WTC11 (cell line): ENCODE data around the gene NUDT3. TPM values are rescaled to one million over a fixed set of nuclear protein-coding genes. Genes with fewer than 3 reads are reported as not detected.

ENCODE experiments used
- ATAC-seq: fragments of 200-7000 bp; cut with Tn5 transposase; 2 replicates; pipeline ENCODE4 v1.10.0; 2021; ENCODE audit warnings: mild to moderate bottlenecking, moderate library complexity
- CTCF ChIA-PET: fragments of 300-600 bp; sonication (Branson Sonifier 250); formaldehyde crosslinking; loops from one replicate; lab custom pipeline; 2021; ENCODE audit warnings: antibody characterized with exemption; lab: Charles Lee
- POLR2A ChIA-PET: fragments of 350-600 bp; sonication (Branson Sonifier 250); formaldehyde crosslinking; loops from one replicate; lab custom pipeline; 2021; ENCODE audit warnings: antibody characterized with exemption; lab: Charles Lee
- DNase-seq: peaks from one replicate; pipeline ENCODE4 v3.0.0; 2021; ENCODE audit warnings: low spot score
- H3K27ac Mint-ChIP-seq: 2 replicates; pipeline ENCODE4 v1.8.0; 2021; ENCODE audit warnings: mixed read lengths
- H3K27me3 Mint-ChIP-seq: 2 replicates; pipeline ENCODE4 v1.8.0; 2021; ENCODE audit warnings: low read depth, mild to moderate bottlenecking, moderate library complexity, mixed read lengths
- H3K36me3 Mint-ChIP-seq: 2 replicates; pipeline ENCODE4 v1.8.0; 2021; ENCODE audit warnings: mixed read lengths
- H3K4me1 Mint-ChIP-seq: 2 replicates; pipeline ENCODE4 v1.8.0; 2022; ENCODE audit warnings: mixed read lengths
- H3K4me3 Mint-ChIP-seq: 2 replicates; pipeline ENCODE4 v1.8.0; 2021; ENCODE audit warnings: mild to moderate bottlenecking, moderate library complexity, mixed read lengths
- H3K9me3 Mint-ChIP-seq: 2 replicates; pipeline ENCODE4 v1.8.0; 2021; ENCODE audit warnings: mixed read lengths
- ATF1 ChIP-seq: sonication (generic); formaldehyde crosslinking; IDR thresholded peaks from 2 replicates; pipeline ENCODE4 v1.8.1; 2023; ENCODE audit warnings: mild to moderate bottlenecking, moderate library complexity, missing genetic modification reagents
- ERG ChIP-seq: fragments of 250-450 bp; sonication (Bioruptor Pico); IDR thresholded peaks from 2 replicates; pipeline ENCODE4 v1.8.0; 2021; ENCODE audit warnings: mild to moderate bottlenecking
- ETV6 ChIP-seq: sonication (generic); formaldehyde crosslinking; IDR thresholded peaks from 2 replicates; pipeline ENCODE4 v1.8.1; 2022; ENCODE audit warnings: mild to moderate bottlenecking, missing genetic modification reagents
- FOXJ3 ChIP-seq: sonication (generic); formaldehyde crosslinking; IDR thresholded peaks from 2 replicates; pipeline ENCODE4 v1.9.0; 2021; ENCODE audit warnings: missing genetic modification reagents, mild to moderate bottlenecking, borderline replicate concordance
- FOXK1 ChIP-seq: sonication (generic); formaldehyde crosslinking; IDR thresholded peaks from 2 replicates; pipeline ENCODE4 v1.8.0; 2022; ENCODE audit warnings: mild to moderate bottlenecking, moderate library complexity, missing genetic modification reagents
- FOXP1 ChIP-seq: sonication (generic); formaldehyde crosslinking; IDR thresholded peaks from 2 replicates; pipeline ENCODE4 v1.8.0; 2022; ENCODE audit warnings: missing genetic modification reagents, mild to moderate bottlenecking, moderate library complexity, borderline replicate concordance
- NFATC4 ChIP-seq: fragments of 250-450 bp; sonication (Bioruptor Pico); IDR thresholded peaks from 2 replicates; pipeline ENCODE4 v1.9.0; 2021; ENCODE audit warnings: mild to moderate bottlenecking
- NFE2L1 ChIP-seq: sonication (generic); formaldehyde crosslinking; IDR thresholded peaks from 2 replicates; pipeline ENCODE4 v1.8.1; 2023; ENCODE audit warnings: missing genetic modification reagents
- NFYB ChIP-seq: sonication (generic); formaldehyde crosslinking; conservative IDR thresholded peaks from 2 replicates; pipeline ENCODE4 v1.8.0; 2022; ENCODE audit warnings: low read depth, missing genetic modification reagents
- PRRX2 ChIP-seq: fragments of 250-450 bp; sonication (Bioruptor Pico); IDR thresholded peaks from 2 replicates; pipeline ENCODE4 v1.8.0; 2021; ENCODE audit warnings: mild to moderate bottlenecking
- SOX15 ChIP-seq: fragments of 250-450 bp; sonication (Bioruptor Pico); IDR thresholded peaks from 2 replicates; pipeline ENCODE4 v1.9.0; 2021; ENCODE audit warnings: mild to moderate bottlenecking
- ZBTB21 ChIP-seq: sonication (generic); formaldehyde crosslinking; IDR thresholded peaks from 2 replicates; pipeline ENCODE4 v1.8.1; 2023; ENCODE audit warnings: mild to moderate bottlenecking, missing genetic modification reagents, borderline replicate concordance
- ZNF263 ChIP-seq: sonication (generic); formaldehyde crosslinking; IDR thresholded peaks from 2 replicates; pipeline ENCODE4 v1.8.1; 2022; ENCODE audit warnings: low read depth, mild to moderate bottlenecking, moderate library complexity, missing genetic modification reagents
- ZNF416 ChIP-seq: fragments of 250-450 bp; sonication (Bioruptor Pico); IDR thresholded peaks from 2 replicates; pipeline ENCODE4 v1.9.0; 2021; ENCODE audit warnings: mild to moderate bottlenecking, inconsistent platforms
- ZNF425 ChIP-seq: fragments of 250-450 bp; sonication (Bioruptor Pico); conservative IDR thresholded peaks from 2 replicates; pipeline ENCODE4 v1.9.0; 2021; ENCODE audit warnings: mild to moderate bottlenecking
- ZNF671 ChIP-seq: fragments of 250-450 bp; sonication (Bioruptor Pico); IDR thresholded peaks from 2 replicates; pipeline ENCODE4 v1.8.0; 2021; ENCODE audit warnings: mild to moderate bottlenecking
- total RNA-seq: library from RNA; stranded (reverse); gene quantifications from 3 replicates; pipeline ENCODE4 v1.2.3, GENCODE V29; 2021
- TF ChIP-seq, protein P1 (sequence below): sonication (generic); formaldehyde crosslinking; IDR thresholded peaks from 2 replicates; pipeline ENCODE4 v1.8.1; 2023; ENCODE audit warnings: mild to moderate bottlenecking, missing genetic modification reagents
- TF ChIP-seq, protein P2 (sequence below): sonication (generic); formaldehyde crosslinking; IDR thresholded peaks from 2 replicates; pipeline ENCODE4 v1.8.0; 2022; ENCODE audit warnings: mild to moderate bottlenecking, missing genetic modification reagents
- TF ChIP-seq, protein P3 (sequence below): sonication (generic); formaldehyde crosslinking; IDR thresholded peaks from 2 replicates; pipeline ENCODE4 v1.8.0; 2023; ENCODE audit warnings: mild to moderate bottlenecking, missing genetic modification reagents

NUDT3 gene
- total RNA-seq, 1 experiment from 2014 or later: 30.0 TPM

DNA sequence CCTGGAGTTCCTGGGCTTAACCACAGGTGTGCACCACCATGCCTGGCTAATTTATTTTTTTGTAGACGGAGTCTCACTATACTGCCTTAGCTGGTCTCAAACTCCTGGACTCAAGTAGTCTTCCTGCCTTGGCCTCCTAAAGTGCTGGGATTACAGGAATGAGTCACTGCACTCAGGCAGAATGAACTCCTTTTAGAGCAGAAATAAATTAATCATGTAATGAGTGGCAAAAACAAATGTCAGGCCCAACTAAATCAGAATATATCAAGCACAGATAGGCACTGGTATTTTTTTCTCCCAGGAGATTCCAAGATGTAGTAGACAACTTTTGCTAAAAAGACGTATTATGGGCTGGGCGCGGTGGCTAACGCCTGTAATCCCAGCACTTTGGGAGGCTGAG lies 30.8 kb upstream of the NUDT3 start:
- no peak for ATAC-seq
- POLR2A ChIA-PET: interaction anchor here (4.3 kb wide), 1 partner anchor 8 kb away, joined by 20 read pairs; no protein-coding TSS in a partner anchor

DNA sequence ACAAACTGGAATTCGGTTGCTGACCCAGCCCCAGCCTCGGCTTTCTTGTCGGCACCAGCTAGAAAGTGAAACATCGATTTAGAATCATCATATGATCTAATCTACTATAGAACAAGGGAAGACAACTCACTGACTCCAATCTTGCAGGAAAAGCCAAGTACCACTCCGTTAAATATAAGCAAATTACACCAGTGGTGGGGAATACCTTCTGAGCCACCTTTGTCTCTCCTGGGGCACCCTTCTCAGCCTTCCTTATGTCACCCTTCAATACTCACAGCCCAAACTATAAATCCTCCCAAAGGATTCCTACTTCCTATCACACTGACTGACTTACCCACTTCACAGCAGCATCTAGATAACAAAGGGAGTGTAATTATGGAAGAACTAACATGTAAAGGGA lies 25.9 kb upstream of the NUDT3 start:
- H3K9me3 Mint-ChIP-seq: no peaks in the 10 kb centered on the region
- ATAC-seq: no peak
- no peak overlapping the region for H3K4me3 Mint-ChIP-seq
- no peak for DNase-seq
- POLR2A ChIA-PET: no interaction called here
- H3K27me3 Mint-ChIP-seq: no peaks in the 10 kb centered on the region
- CTCF ChIA-PET: no interaction called here
- H3K4me1 Mint-ChIP-seq: peaks cover 11% of the 10 kb centered on the region
- TF ChIP-seq NFATC4 (CRISPR knock-in tag) (0 out of 2 replicates have a peak, but pooled peaks have one; percentile 34), ZNF263 (no peak), ZNF671 (CRISPR knock-in tag) (0 out of 2 replicates have a peak, but pooled peaks have one; percentile 25)
- TF ChIP-seq, protein P1, sequence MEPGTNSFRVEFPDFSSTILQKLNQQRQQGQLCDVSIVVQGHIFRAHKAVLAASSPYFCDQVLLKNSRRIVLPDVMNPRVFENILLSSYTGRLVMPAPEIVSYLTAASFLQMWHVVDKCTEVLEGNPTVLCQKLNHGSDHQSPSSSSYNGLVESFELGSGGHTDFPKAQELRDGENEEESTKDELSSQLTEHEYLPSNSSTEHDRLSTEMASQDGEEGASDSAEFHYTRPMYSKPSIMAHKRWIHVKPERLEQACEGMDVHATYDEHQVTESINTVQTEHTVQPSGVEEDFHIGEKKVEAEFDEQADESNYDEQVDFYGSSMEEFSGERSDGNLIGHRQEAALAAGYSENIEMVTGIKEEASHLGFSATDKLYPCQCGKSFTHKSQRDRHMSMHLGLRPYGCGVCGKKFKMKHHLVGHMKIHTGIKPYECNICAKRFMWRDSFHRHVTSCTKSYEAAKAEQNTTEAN (CRISPR knock-in tag): no peak
- H3K36me3 Mint-ChIP-seq: peaks cover 79% of the 10 kb centered on the region
- H3K27ac Mint-ChIP-seq: peak overlapping the region; percentile 50

More for the DNA sequence above, 30.8 kb upstream of the NUDT3 start:
- CTCF ChIA-PET: interaction anchor here (1.1 kb wide), 1 partner anchor 37 kb away, joined by 5 read pairs; no protein-coding TSS in a partner anchor
- peak overlapping the region; percentile 97 for H3K4me3 Mint-ChIP-seq
- DNase-seq: no peak
- no peaks in the 10 kb centered on the region for H3K27me3 Mint-ChIP-seq
- H3K4me1 Mint-ChIP-seq: peaks cover 29% of the 10 kb centered on the region
- no peaks in the 10 kb centered on the region for H3K9me3 Mint-ChIP-seq
- no peak for TF ChIP-seq ETV6
- no peak for TF ChIP-seq ATF1 (CRISPR knock-in tag)
- TF ChIP-seq ERG (CRISPR knock-in tag): no peak
- no peak for TF ChIP-seq FOXK1 (CRISPR knock-in tag)
- no peak for TF ChIP-seq NFE2L1 (CRISPR knock-in tag)
- TF ChIP-seq, all 79 proteins: peak for 0
- H3K36me3 Mint-ChIP-seq: peaks cover 70% of the 10 kb centered on the region
- H3K27ac Mint-ChIP-seq: peak overlapping the region; percentile 87

DNA sequence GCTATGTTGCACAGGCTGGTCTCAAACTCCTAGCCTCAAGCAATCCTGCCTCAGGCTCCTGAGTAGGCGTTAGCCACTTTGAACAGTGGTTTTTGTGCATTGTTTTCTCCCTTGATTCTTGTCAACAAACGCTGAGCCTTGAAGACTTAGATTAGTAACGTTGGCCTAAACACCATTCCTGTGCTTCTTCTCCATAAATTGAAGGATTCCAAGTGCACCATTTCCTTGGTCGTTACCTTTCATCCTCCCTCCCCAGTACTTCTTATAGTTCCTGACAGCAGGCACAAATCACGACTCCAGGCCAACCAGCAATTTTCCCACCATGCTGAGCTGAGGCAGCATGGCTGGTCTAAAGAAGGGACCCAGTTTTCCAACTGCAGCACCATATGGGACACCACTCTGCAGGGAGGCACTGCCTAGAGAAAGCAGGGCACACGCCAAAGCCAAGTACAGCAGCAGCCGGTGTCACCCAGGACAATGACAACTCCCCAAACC lies 24.5 kb upstream of the NUDT3 start:
- no peaks in the 10 kb centered on the region for H3K9me3 Mint-ChIP-seq
- peaks cover 71% of the 10 kb centered on the region for H3K36me3 Mint-ChIP-seq
- peaks cover 6% of the 10 kb centered on the region; the same call in 1 of the 2 replicates for H3K4me1 Mint-ChIP-seq
- peak overlapping the region; percentile 4; the same call in 1 of the 2 replicates for H3K27ac Mint-ChIP-seq
- ATAC-seq (no peak), DNase-seq (no peak)
- POLR2A ChIA-PET: interaction anchor here (0.6 to 3.5 kb wide), 3 partner anchors 8 to 262 kb away, joined by 3 to 20 read pairs (median 7); partner anchors contain the start of gene RPS10
- TF ChIP-seq NFYB (CRISPR knock-in tag) (no peak), NFATC4 (CRISPR knock-in tag) (peak; percentile 65; the same call in 1 of the 2 replicates), FOXJ3 (CRISPR knock-in tag) (no peak), ZNF416 (CRISPR knock-in tag) (peak; percentile 28; the same call in 1 of the 2 replicates), SOX15 (CRISPR knock-in tag) (no peak), PRRX2 (CRISPR knock-in tag) (no peak; the same call in 1 of the 2 replicates), ZBTB21 (CRISPR knock-in tag) (no peak), ZNF671 (CRISPR knock-in tag) (peak; percentile 47; the same call in 1 of the 2 replicates), ZNF425 (CRISPR knock-in tag) (0 out of 2 replicates have a peak, but pooled peaks have one; percentile 60), ERG (CRISPR knock-in tag) (peak; percentile 53; the same call in 1 of the 2 replicates), FOXP1 (CRISPR knock-in tag) (no peak), ETV6 (peak; percentile 25; the same call in 1 of the 2 replicates)
- TF ChIP-seq, protein P2, sequence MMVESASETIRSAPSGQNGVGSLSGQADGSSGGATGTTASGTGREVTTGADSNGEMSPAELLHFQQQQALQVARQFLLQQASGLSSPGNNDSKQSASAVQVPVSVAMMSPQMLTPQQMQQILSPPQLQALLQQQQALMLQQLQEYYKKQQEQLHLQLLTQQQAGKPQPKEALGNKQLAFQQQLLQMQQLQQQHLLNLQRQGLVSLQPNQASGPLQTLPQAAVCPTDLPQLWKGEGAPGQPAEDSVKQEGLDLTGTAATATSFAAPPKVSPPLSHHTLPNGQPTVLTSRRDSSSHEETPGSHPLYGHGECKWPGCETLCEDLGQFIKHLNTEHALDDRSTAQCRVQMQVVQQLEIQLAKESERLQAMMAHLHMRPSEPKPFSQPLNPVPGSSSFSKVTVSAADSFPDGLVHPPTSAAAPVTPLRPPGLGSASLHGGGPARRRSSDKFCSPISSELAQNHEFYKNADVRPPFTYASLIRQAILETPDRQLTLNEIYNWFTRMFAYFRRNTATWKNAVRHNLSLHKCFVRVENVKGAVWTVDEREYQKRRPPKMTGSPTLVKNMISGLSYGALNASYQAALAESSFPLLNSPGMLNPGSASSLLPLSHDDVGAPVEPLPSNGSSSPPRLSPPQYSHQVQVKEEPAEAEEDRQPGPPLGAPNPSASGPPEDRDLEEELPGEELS: no peak
- TF ChIP-seq, protein P3, sequence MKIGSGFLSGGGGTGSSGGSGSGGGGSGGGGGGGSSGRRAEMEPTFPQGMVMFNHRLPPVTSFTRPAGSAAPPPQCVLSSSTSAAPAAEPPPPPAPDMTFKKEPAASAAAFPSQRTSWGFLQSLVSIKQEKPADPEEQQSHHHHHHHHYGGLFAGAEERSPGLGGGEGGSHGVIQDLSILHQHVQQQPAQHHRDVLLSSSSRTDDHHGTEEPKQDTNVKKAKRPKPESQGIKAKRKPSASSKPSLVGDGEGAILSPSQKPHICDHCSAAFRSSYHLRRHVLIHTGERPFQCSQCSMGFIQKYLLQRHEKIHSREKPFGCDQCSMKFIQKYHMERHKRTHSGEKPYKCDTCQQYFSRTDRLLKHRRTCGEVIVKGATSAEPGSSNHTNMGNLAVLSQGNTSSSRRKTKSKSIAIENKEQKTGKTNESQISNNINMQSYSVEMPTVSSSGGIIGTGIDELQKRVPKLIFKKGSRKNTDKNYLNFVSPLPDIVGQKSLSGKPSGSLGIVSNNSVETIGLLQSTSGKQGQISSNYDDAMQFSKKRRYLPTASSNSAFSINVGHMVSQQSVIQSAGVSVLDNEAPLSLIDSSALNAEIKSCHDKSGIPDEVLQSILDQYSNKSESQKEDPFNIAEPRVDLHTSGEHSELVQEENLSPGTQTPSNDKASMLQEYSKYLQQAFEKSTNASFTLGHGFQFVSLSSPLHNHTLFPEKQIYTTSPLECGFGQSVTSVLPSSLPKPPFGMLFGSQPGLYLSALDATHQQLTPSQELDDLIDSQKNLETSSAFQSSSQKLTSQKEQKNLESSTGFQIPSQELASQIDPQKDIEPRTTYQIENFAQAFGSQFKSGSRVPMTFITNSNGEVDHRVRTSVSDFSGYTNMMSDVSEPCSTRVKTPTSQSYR (CRISPR knock-in tag): no peak
- TF ChIP-seq, all 79 proteins: peak for 6
- CTCF ChIA-PET: interaction anchor here (0.6 to 4.3 kb wide), 3 partner anchors 167 to 279 kb away, joined by 3 to 51 read pairs (median 4); partner anchors contain the start of gene SMIM29
- no peaks in the 10 kb centered on the region for H3K27me3 Mint-ChIP-seq
- no peak overlapping the region for H3K4me3 Mint-ChIP-seq
